ENCODE data around the gene BIRC5.

Gene BIRC5

DNA sequence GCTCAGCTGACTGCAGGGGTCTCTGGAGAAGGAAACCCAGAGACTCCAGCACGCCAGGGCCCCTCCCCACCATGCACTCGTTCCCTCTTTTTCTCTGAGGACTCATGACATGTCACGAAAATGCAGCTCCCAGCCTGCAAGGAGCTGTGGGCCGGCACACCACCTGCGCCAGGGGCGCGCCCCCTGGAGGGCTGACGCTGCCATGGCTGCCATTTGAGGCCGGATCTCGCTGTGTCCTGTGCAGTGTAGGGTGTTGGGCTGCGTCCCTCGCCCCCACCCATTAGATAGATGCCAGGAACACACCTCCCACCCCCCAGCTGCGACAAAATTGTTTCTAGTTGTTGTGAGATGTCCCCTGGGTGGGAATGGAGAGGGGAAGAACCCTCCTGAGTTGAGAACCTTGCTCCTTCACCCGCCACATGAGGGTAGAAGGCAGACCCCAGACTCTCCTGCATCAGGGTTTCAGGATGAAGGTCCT is 37.5 kb upstream of the BIRC5 start:
- TF ChIP-seq GATA2 (IDR thresholded peaks at IDR 0.05; ENCODE audit: low read depth, low read length) (no peak), GATA3 (IDR thresholded peaks at IDR 0.05; ENCODE audit: low read depth, low read length) (no peak)

DNA sequence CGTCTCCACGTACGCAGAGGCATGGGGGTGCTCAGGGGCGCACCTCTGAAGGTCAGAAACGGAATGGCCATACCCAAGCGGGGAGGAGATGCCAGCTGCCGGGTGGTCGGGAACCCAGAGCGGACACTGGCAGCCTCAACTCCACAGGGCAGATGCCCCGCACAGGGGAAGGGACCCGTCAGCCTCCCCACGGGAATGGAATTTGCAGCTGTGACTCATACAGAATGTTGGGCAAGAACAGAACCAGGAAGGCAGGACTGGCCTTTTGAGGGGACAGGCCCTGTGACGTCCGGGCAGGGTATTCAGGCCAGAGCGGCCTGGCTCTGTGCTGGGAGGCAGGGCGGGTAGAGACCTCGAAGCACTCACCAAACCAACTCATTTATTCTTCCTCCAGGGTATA is 34.7 kb upstream of the BIRC5 start:
- TF ChIP-seq GATA3 (IDR thresholded peaks at IDR 0.05; ENCODE audit: low read depth, low read length), result no peak
- no peak for TF ChIP-seq GATA2 (IDR thresholded peaks at IDR 0.05; ENCODE audit: low read depth, low read length)

DNA sequence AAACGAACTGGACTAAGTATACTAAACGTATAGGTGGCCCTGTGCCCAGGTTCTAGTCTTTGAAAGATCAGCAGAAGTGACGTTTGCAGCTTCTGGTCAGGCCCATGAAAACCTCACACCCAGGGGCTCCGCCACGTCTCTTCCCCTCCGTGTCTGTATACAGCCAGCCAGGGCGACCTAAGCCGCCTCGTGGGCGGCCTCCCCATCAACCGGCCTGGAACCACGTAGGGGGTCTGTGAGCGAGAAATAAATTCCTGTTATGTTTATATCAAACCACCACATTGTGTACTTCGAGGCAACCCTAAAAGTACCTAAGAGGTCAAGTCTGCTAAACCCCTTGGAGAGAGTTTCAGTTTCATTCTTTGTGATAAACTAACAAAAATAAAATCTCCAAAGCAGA is 34.0 kb upstream of the BIRC5 start:
- TF ChIP-seq GATA3 (IDR thresholded peaks at IDR 0.05; ENCODE audit: low read depth, low read length) (no peak), GATA2 (IDR thresholded peaks at IDR 0.05; ENCODE audit: low read depth, low read length) (no peak)

GRCh38 chr17:78180508-78180907 is 33.5 kb upstream of the BIRC5 start:
- TF ChIP-seq GATA2 (IDR thresholded peaks at IDR 0.05; ENCODE audit: low read depth, low read length) (no peak), GATA3 (IDR thresholded peaks at IDR 0.05; ENCODE audit: low read depth, low read length) (no peak)

GRCh38 chr17:78182504-78182903 is 31.5 kb upstream of the BIRC5 start:
- no peak for TF ChIP-seq GATA2 (IDR thresholded peaks at IDR 0.05; ENCODE audit: low read depth, low read length)
- TF ChIP-seq GATA3 (IDR thresholded peaks at IDR 0.05; ENCODE audit: low read depth, low read length), result no peak

DNA sequence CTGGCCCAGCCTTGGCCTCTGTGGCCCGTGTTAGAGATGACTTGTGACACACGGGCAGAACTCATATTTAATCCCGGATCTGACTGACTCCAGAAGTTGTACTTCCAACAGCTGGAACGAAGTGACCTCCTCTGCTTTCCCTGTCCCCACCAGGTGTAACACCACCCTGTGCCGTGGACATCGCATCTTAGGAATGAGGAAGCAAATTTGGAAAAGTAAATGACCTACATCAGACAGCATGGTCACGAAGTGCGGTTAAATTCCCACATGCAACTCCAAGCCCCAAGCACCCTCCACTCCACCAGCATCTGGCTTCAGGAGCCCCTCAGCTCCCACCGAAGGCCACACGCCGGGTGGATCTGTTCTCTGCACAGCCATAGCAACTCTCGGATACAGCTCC is 30.1 kb upstream of the BIRC5 start:
- TF ChIP-seq GATA3 (IDR thresholded peaks at IDR 0.05; ENCODE audit: low read depth, low read length) (no peak), GATA2 (IDR thresholded peaks at IDR 0.05; ENCODE audit: low read depth, low read length) (no peak)

DNA sequence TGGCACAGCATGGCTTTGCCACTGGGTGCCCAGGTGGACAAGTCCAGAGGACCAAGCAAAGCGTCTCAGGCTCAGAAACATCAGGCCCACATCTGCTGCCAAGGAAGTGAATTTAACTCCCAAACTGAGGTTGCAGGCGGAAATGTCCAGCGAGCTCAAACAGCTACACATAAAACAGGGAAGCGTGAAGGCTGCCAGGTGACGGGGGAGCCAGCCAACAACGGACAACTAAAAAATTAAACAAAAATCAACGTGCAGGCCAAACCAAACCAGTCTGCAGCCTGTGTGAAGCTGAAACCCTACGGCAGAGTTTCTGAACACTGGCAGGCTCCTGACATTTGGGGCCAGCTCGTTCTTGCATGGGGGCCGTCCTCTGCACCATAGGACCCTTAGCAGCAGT is 29.7 kb upstream of the BIRC5 start:
- no peak for TF ChIP-seq GATA2 (IDR thresholded peaks at IDR 0.05; ENCODE audit: low read depth, low read length)
- TF ChIP-seq GATA3 (IDR thresholded peaks at IDR 0.05; ENCODE audit: low read depth, low read length), result no peak

GRCh38 chr17:78184868-78185267 is 29.2 kb upstream of the BIRC5 start:
- TF ChIP-seq GATA2 (IDR thresholded peaks at IDR 0.05; ENCODE audit: low read depth, low read length), result no peak
- TF ChIP-seq GATA3 (IDR thresholded peaks at IDR 0.05; ENCODE audit: low read depth, low read length), result no peak

- TF ChIP-seq GATA2 (IDR thresholded peaks at IDR 0.05; ENCODE audit: low read depth, low read length) (no peak), GATA3 (IDR thresholded peaks at IDR 0.05; ENCODE audit: low read depth, low read length) (no peak)
These were observed 27.9 kb upstream of the BIRC5 start for GRCh38 chr17:78185981-78186691.

DNA sequence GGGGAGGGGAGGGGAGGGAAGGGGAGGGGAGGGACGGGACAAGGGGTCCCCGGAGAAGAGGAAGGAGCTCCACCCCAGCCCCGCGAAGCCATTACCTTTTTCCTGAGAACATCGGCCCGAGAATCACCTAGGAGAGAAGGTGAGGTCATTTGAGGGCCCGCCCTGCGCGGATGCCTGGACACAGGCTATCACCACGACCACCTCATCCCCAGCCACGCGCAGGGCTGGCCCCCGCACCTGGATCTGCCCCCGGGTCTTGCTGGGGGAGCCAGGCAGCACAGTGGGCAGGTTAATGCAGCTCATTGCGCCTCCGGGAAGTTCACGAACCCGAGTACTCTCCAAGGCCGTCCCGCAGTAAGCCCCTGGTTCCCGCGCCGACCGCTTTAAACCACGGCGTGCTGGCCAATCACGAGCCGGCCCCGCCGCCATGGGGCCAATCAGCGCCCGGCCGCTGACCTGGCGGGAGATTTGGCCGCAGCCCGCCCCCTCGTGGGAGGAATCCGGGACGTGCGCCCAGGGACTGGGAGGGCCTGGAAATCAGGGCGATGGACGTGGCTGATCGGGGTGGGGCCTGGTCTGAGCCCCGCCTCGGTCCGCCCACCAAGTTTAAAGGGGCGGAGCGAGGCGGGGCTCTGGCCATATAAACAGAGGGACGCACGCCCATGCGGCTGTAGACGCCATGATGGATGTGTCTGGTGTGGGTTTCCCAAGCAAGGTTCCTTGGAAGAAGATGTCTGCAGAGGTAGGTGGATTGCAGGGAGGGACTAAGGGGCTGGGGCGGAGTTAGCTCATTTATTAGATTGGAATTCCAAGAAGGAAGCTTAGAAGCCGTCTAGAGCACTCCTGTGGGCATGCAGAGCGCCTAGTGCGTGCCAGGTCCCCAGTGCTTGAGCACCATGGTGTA is 27.1 kb upstream of the BIRC5 start, which contains the start of the genes AFMID and TK1:
AFMID (plus strand) TSS at position 671 of the 904 bp plus-strand sequence; CDS start at position 680, 9 bp downstream.
TK1 (minus strand) TSS at position 361 of the 904 bp plus-strand sequence; CDS start at position 303, 58 bp downstream.
- TF ChIP-seq GATA3 (IDR thresholded peaks at IDR 0.05; ENCODE audit: low read depth, low read length) (no peak), GATA2 (IDR thresholded peaks at IDR 0.05; ENCODE audit: low read depth, low read length) (0 out of 2 replicates have a peak, but pooled peaks have one; percentile 26)

DNA sequence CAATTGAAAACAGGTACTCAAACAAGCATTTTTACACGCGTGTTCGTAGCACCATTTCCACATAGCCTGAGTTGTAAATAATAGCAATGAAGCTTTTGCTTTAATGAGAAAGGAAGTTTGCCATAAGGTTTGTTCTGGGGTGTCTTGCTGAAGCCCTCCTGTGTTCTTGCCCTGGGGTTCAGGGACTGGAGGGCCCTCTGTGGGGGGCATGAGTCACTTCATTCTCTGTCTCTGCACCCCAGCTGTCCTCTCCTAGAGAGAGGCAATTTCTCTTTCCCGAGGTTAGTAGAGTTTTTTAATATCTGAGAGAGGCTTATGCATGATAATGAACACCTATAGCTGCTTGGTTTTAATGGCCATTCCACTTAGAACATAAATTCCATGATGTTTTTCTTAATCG is 17.3 kb upstream of the BIRC5 start:
- TF ChIP-seq GATA2 (IDR thresholded peaks at IDR 0.05; ENCODE audit: low read depth, low read length) (no peak), GATA3 (IDR thresholded peaks at IDR 0.05; ENCODE audit: low read depth, low read length) (no peak)

GRCh38 chr17:78197147-78197832 is 16.8 kb upstream of the BIRC5 start:
- TF ChIP-seq GATA2 (IDR thresholded peaks at IDR 0.05; ENCODE audit: low read depth, low read length), result no peak
- TF ChIP-seq GATA3 (IDR thresholded peaks at IDR 0.05; ENCODE audit: low read depth, low read length), result no peak

- TF ChIP-seq GATA3 (IDR thresholded peaks at IDR 0.05; ENCODE audit: low read depth, low read length) (no peak), GATA2 (IDR thresholded peaks at IDR 0.05; ENCODE audit: low read depth, low read length) (no peak)
These were observed 13.6 kb upstream of the BIRC5 start for GRCh38 chr17:78200451-78200850.

- no peak for TF ChIP-seq GATA2 (IDR thresholded peaks at IDR 0.05; ENCODE audit: low read depth, low read length)
- TF ChIP-seq GATA3 (IDR thresholded peaks at IDR 0.05; ENCODE audit: low read depth, low read length), result no peak
These were observed 11.4 kb upstream of the BIRC5 start for GRCh38 chr17:78202666-78203065.
